ENCODE data around the gene CCDC74B.
"Not testable (repeated sequence)": the region's sequence is repeated elsewhere in the genome, so short reads cannot be mapped to it uniquely, and the experiment has no call there.

The CCDC74B gene

GRCh38 chr2:130165293-130166016 is 20.5 kb upstream of the CCDC74B start:
- Histone ChIP-seq H3K36me3 (ENCODE audit: insufficient read depth, low read length) (0 out of 2 replicates have a peak, but pooled peaks cover 4% of the 10 kb centered on the region), H3K27me3 (ENCODE audit: insufficient read depth, low read length) (no peaks in the 10 kb centered on the region)

GRCh38 chr2:130162968-130163367 is 18.1 kb upstream of the CCDC74B start:
- H3K36me3 ChIP-seq (ENCODE audit: insufficient read depth, low read length): 0 out of 2 replicates have a peak, but pooled peaks cover 4% of the 10 kb centered on the region
- no peaks in the 10 kb centered on the region for H3K27me3 ChIP-seq (ENCODE audit: insufficient read depth, low read length)
- H2AFZ ChIP-seq (ENCODE audit: low read length, unreplicated experiment): no peak overlapping the region
- H3K79me2 ChIP-seq (ENCODE audit: control insufficient read depth, insufficient read depth, low read length, unreplicated experiment): no peaks in the 10 kb centered on the region
- H3K27ac ChIP-seq (ENCODE audit: low read depth, low read length): no peak overlapping the region
- H3K4me3 ChIP-seq (ENCODE audit: low read depth, low read length): no peak overlapping the region
- no peaks in the 10 kb centered on the region for H3K4me1 ChIP-seq (ENCODE audit: control insufficient read depth, insufficient read depth, low read length, unreplicated experiment)

More at GRCh38 chr2:130165293-130166016, 20.5 kb upstream of the CCDC74B start:
- H3K4me3 ChIP-seq (ENCODE audit: low read depth, low read length): no peak overlapping the region
- no peaks in the 10 kb centered on the region for H3K79me2 ChIP-seq (ENCODE audit: control insufficient read depth, insufficient read depth, low read length, unreplicated experiment)
- no peaks in the 10 kb centered on the region for H3K4me1 ChIP-seq (ENCODE audit: control insufficient read depth, insufficient read depth, low read length, unreplicated experiment)
- H2AFZ ChIP-seq (ENCODE audit: low read length, unreplicated experiment): no peak overlapping the region
- H3K27ac ChIP-seq (ENCODE audit: low read depth, low read length): no peak overlapping the region

GRCh38 chr2:130162486-130162885 is 17.6 kb upstream of the CCDC74B start:
- H3K4me3 ChIP-seq (ENCODE audit: low read depth, low read length); H3K27ac ChIP-seq (ENCODE audit: low read depth, low read length); H3K27me3 ChIP-seq (ENCODE audit: insufficient read depth, low read length); H2AFZ ChIP-seq (ENCODE audit: low read length, unreplicated experiment); H3K36me3 ChIP-seq (ENCODE audit: insufficient read depth, low read length); H3K79me2 ChIP-seq (ENCODE audit: control insufficient read depth, insufficient read depth, low read length, unreplicated experiment); H3K4me1 ChIP-seq (ENCODE audit: control insufficient read depth, insufficient read depth, low read length, unreplicated experiment): not testable (repeated sequence)

GRCh38 chr2:130160838-130161705 is 16.2 kb upstream of the CCDC74B start:
- H3K4me3 ChIP-seq (ENCODE audit: low read depth, low read length); H2AFZ ChIP-seq (ENCODE audit: low read length, unreplicated experiment); H3K36me3 ChIP-seq (ENCODE audit: insufficient read depth, low read length); H3K27ac ChIP-seq (ENCODE audit: low read depth, low read length); H3K27me3 ChIP-seq (ENCODE audit: insufficient read depth, low read length); H3K79me2 ChIP-seq (ENCODE audit: control insufficient read depth, insufficient read depth, low read length, unreplicated experiment); H3K4me1 ChIP-seq (ENCODE audit: control insufficient read depth, insufficient read depth, low read length, unreplicated experiment): not testable (repeated sequence)

GRCh38 chr2:130160131-130160530 is 15.2 kb upstream of the CCDC74B start:
- Histone ChIP-seq H2AFZ (ENCODE audit: low read length, unreplicated experiment) (no peak overlapping the region), H3K36me3 (ENCODE audit: insufficient read depth, low read length) (no peaks in the 10 kb centered on the region)

GRCh38 chr2:130159376-130159775 is 14.5 kb upstream of the CCDC74B start:
- not testable (repeated sequence) for H3K27ac ChIP-seq (ENCODE audit: low read depth, low read length); H2AFZ ChIP-seq (ENCODE audit: low read length, unreplicated experiment); H3K36me3 ChIP-seq (ENCODE audit: insufficient read depth, low read length)

More at GRCh38 chr2:130160131-130160530, 15.2 kb upstream of the CCDC74B start:
- Histone ChIP-seq H3K27ac (ENCODE audit: low read depth, low read length) (no peak overlapping the region), H3K27me3 (ENCODE audit: insufficient read depth, low read length) (no peaks in the 10 kb centered on the region), H3K79me2 (ENCODE audit: control insufficient read depth, insufficient read depth, low read length, unreplicated experiment) (no peaks in the 10 kb centered on the region), H3K4me3 (ENCODE audit: low read depth, low read length) (no peak overlapping the region), H3K4me1 (ENCODE audit: control insufficient read depth, insufficient read depth, low read length, unreplicated experiment) (no peaks in the 10 kb centered on the region)

GRCh38 chr2:130158631-130159030 is 13.7 kb upstream of the CCDC74B start:
- no peaks in the 10 kb centered on the region for H3K27me3 ChIP-seq (ENCODE audit: insufficient read depth, low read length)
- no peak overlapping the region for H3K27ac ChIP-seq (ENCODE audit: low read depth, low read length)
- no peak overlapping the region for H2AFZ ChIP-seq (ENCODE audit: low read length, unreplicated experiment)
- H3K4me3 ChIP-seq (ENCODE audit: low read depth, low read length): no peak overlapping the region
- H3K79me2 ChIP-seq (ENCODE audit: control insufficient read depth, insufficient read depth, low read length, unreplicated experiment): no peaks in the 10 kb centered on the region
- no peaks in the 10 kb centered on the region for H3K4me1 ChIP-seq (ENCODE audit: control insufficient read depth, insufficient read depth, low read length, unreplicated experiment)
- no peaks in the 10 kb centered on the region for H3K36me3 ChIP-seq (ENCODE audit: insufficient read depth, low read length)

More at GRCh38 chr2:130159376-130159775, 14.5 kb upstream of the CCDC74B start:
- not testable (repeated sequence) for H3K27me3 ChIP-seq (ENCODE audit: insufficient read depth, low read length); H3K4me3 ChIP-seq (ENCODE audit: low read depth, low read length); H3K79me2 ChIP-seq (ENCODE audit: control insufficient read depth, insufficient read depth, low read length, unreplicated experiment); H3K4me1 ChIP-seq (ENCODE audit: control insufficient read depth, insufficient read depth, low read length, unreplicated experiment)

GRCh38 chr2:130157825-130158514 is 13.1 kb upstream of the CCDC74B start:
- H3K79me2 ChIP-seq (ENCODE audit: control insufficient read depth, insufficient read depth, low read length, unreplicated experiment); H3K36me3 ChIP-seq (ENCODE audit: insufficient read depth, low read length); H3K4me3 ChIP-seq (ENCODE audit: low read depth, low read length); H3K27ac ChIP-seq (ENCODE audit: low read depth, low read length); H3K4me1 ChIP-seq (ENCODE audit: control insufficient read depth, insufficient read depth, low read length, unreplicated experiment); H2AFZ ChIP-seq (ENCODE audit: low read length, unreplicated experiment); H3K27me3 ChIP-seq (ENCODE audit: insufficient read depth, low read length): not testable (repeated sequence)

GRCh38 chr2:130157354-130157753 is 12.4 kb upstream of the CCDC74B start:
- H3K4me3 ChIP-seq (ENCODE audit: low read depth, low read length); H3K27me3 ChIP-seq (ENCODE audit: insufficient read depth, low read length); H3K36me3 ChIP-seq (ENCODE audit: insufficient read depth, low read length); H3K27ac ChIP-seq (ENCODE audit: low read depth, low read length); H3K79me2 ChIP-seq (ENCODE audit: control insufficient read depth, insufficient read depth, low read length, unreplicated experiment); H3K4me1 ChIP-seq (ENCODE audit: control insufficient read depth, insufficient read depth, low read length, unreplicated experiment); H2AFZ ChIP-seq (ENCODE audit: low read length, unreplicated experiment): not testable (repeated sequence)

GRCh38 chr2:130156624-130157004 is 11.7 kb upstream of the CCDC74B start:
- no peak overlapping the region for H3K4me3 ChIP-seq (ENCODE audit: low read depth, low read length)
- H2AFZ ChIP-seq (ENCODE audit: low read length, unreplicated experiment): no peak overlapping the region
- H3K27me3 ChIP-seq (ENCODE audit: insufficient read depth, low read length): no peaks in the 10 kb centered on the region
- H3K79me2 ChIP-seq (ENCODE audit: control insufficient read depth, insufficient read depth, low read length, unreplicated experiment): no peaks in the 10 kb centered on the region
- H3K4me1 ChIP-seq (ENCODE audit: control insufficient read depth, insufficient read depth, low read length, unreplicated experiment): no peaks in the 10 kb centered on the region
- no peaks in the 10 kb centered on the region for H3K36me3 ChIP-seq (ENCODE audit: insufficient read depth, low read length)
- no peak overlapping the region for H3K27ac ChIP-seq (ENCODE audit: low read depth, low read length)

Data from ACC112 (cell line).